Activated CD4-positive, alpha-beta T cell treated with anti-CD3 and anti-CD28 coated beads for 1 hour (primary cell): ENCODE results near the gene FXYD5.
"Not testable (repeated sequence)": the region's sequence is repeated elsewhere in the genome, so short reads cannot be mapped to it uniquely, and the experiment has no call there.

Experiments
- DNase-seq: peaks from one replicate; pipeline ENCODE4 v3.0.0-alpha.2; 2020

Gene FXYD5

DNA sequence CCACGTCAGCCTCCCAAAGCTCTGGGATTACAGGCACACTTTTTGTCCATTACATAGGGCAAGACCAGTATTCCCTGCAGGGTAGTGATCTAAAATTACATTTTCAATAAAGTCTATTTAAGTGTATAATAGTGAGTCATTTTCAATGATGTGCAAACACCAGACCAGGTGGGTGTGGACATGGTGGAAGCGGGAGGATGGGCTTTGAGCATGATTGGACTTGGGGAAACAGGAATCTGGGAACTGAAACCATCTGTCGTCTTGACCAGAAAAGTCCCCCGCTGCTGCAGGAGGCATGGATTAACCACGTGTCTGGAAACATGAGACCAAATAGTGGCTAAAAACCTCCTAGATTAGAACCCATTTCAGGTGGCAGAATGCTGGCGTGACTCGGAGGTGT lies 34.0 kb upstream of the FXYD5 start:
- DNase-seq = no peak

GRCh38 chr19:35120898-35121297 lies 33.6 kb upstream of the FXYD5 start:
- DNase-seq = no peak

GRCh38 chr19:35122687-35123551 lies 31.6 kb upstream of the FXYD5 start:
- DNase-seq = no peak

GRCh38 chr19:35123573-35123972 lies 31.0 kb upstream of the FXYD5 start:
- DNase-seq = no peak

DNA sequence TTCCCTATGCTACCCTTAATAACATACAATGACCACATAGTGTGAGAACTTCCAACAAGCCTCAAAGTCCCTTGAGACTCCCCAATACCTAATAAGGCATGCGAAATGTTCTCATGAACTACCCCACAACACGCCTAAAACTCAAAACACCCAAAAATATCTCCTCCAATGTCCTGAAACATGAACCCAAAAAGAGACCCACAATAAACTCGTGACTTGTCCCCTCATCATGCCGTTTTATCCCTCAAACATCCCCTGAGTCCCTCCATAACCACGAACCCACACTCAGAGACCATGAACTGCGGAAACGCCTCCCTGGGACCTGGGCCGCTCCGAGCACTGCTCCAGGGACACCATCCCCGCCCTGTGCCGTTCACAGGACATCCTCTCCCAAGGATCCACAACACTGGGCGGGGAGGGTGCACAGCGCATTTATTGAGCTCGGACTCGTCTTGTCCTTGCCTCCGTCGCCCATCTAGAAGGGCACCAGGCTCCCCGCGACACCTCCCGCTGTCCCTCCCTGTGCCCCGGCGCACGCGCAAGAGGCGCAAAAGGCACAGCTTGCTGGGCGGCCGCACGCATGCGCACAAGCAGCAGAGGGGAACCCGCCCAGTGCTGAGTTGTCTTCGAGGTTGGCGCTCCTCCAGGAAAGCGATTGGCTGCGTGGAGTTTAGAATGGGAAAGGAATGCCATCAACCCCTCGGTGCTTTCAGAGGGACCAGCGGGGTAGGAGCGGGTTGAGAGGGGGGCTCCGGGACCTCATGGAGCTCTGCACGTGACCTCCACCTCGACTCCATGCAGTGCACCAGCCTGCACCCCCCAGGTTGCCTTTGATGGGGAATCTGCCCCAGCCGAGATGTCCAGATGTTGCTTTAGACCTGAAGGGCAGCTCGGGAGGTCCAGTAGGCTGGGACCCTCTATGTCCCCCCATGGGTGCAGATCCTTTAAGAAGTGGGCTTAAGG lies 30.2 kb upstream of the FXYD5 start:
- peak; percentile 83 for DNase-seq

DNA sequence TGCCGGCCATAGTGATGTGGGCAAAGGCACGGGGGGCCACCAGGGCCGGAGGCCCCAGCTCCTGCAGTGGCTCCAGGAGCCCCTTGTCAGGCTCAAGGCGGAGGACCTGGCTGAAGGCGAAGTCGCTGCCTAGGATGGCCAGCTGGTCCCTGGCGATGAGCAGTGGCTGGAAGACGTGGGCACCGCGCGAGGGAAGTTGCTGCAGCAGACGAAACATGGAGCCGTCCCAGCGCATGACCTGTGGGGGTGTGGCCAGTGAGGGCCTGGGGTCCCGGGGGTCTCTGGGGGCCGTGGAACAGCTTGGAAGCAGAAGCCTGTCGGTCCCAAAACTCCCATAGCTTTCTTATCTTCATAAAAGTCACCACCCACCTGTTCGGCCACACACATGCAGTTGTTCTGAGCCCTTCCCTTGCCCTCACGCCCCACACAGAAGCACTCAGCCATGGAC lies 29.2 kb upstream of the FXYD5 start:
- no peak for DNase-seq

GRCh38 chr19:35125749-35126623 lies 28.5 kb upstream of the FXYD5 start:
- DNase-seq = no peak

- no peak for DNase-seq
Observed at GRCh38 chr19:35126624-35126959, 27.9 kb upstream of the FXYD5 start.

- DNase-seq = no peak
Observed at GRCh38 chr19:35127871-35128270, 26.7 kb upstream of the FXYD5 start.

GRCh38 chr19:35128398-35129057 lies 26.0 kb upstream of the FXYD5 start:
- DNase-seq = no peak

DNA sequence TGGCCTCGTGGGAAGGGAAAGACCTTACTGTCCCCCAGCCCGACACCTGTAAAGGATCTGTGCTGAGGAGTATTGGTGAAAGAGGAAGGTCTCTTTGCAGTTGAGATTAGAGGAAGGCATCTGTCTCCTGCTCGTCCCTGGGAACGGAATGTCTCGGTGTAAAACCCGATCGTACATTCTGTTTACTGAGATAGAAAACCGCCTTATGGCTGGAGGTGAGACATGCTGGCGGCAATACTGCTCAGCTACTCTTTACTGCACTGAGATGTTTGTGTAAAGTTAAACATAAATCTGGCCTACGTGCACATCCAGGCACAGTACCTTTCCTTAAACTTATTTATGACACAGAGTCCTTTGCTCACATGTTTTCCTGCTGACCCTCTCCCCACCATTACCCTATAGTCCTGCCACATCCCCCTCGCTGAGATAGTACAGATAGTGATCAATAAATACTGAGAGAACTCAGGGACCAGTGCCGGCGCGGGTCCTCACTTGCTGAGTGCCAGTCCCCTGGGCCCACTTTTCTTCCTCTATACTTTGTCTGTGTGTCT lies 24.7 kb upstream of the FXYD5 start:
- DNase-seq = not testable (repeated sequence)

GRCh38 chr19:35130761-35131720 lies 23.5 kb upstream of the FXYD5 start:
- no peak for DNase-seq

DNA sequence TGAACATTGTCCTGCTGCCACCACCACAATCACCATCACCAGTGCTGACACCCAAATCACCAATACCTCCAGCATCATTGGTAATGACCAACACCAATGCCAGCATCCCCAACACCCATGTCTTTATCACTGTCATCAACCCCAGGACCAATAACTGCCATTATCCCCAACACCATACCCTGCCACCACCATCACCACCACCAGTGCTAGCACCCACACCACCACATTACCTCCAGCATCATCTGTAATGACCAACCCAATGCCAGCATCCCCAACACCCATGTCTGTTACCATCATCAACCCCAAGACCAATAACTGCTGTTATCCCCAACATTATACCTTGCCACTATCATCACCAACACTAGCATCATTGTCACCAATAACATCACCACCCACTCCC lies 22.3 kb upstream of the FXYD5 start:
- no peak for DNase-seq

- no peak for DNase-seq
Observed at GRCh38 chr19:35133826-35134225, 20.7 kb upstream of the FXYD5 start.

DNA sequence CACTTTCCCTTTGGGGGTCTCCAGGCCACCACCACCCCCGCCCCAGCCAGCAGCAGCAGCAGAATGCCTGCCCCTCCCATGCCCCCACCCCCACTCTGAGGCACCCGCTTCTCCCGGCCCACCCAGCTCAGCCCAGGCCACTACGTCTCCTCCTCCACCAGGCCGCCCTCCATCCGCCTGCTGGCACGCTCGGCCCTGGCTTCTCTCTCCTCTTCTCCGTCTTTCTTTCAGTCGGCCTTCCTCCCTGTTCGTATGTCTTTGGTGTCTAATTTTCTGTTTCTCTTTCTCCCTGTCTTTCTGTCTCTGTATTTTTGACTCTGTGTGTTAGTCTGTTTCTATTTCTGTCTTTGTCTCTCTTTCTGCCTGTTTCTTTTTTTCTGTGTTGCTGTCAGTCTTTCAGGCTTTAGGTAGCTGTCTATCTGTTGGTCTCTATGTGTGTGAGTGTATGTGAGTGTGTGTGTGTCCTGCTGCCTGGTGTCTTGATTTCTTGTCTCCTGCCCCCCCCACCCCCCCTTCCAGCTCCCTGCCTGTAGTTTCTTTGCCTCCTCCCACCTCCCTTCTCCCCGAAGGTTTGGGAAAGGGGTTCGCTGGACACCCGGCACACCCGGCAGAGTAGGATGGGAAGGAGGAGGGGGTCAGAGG lies 19.8 kb upstream of the FXYD5 start, which contains the start of gene LGI4:
LGI4 (minus strand) TSS at position 459 of the 642 bp plus-strand sequence; CDS start at position 80, 379 bp downstream.
- DNase-seq = no peak

- peak; percentile 39 for DNase-seq
Observed at GRCh38 chr19:35135389-35135909, 19.1 kb upstream of the FXYD5 start.

DNA sequence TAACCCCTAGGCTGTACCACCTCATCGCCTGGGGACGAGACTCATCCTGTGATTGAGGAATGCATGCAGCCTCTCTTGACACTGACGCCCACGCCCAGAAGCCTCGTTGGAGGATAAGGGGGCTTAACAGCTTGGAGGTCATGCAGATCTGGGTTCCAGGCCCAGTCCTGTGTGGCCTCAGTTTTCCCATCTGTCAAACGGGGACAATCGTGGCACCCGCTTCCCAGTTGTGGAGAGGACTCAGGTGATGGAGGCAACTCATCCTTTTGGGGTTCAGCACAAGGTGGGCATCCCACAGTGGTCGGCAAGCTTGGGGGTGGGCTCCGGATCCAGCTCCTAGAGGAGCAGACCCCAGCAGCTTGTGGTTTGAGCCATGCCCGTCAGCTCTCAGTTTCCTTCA lies 18.3 kb upstream of the FXYD5 start:
- no peak for DNase-seq

GRCh38 chr19:35136977-35137702 lies 17.4 kb upstream of the FXYD5 start:
- DNase-seq = no peak

DNA sequence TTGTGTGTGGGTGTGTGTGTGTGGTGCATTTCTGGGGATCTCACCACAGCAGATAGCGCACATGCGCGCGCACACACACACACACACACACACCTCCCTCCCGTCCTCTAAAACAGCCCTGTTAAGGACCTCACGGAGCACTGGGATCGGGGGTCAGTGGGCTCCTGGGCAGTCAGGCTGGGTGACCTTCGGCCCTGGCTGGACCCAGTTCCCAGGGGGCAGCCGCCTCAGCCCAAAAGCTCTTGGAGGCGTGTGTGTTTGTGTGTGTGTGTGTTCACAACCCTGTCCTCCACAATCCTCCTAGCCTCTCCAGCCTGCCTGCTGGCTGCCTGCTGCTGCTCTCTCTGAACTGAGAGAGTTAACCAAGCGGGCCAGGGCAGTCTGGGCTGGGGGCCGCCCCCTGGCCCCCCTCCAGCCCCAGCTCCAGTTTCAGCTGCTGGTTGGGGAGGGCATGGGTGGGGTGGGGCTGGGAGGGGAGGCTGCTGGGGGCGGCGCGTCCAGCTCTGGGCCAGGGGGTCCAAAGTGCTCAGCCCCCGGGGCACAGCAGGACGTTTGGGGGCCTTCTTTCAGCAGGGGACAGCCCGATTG lies 16.1 kb upstream of the FXYD5 start, which contains the start of gene FXYD1:
FXYD1 (plus strand) TSS at position 520 of the 588 bp plus-strand sequence. CDS start 1,256 bp downstream, outside the sequence.
- no peak for DNase-seq
